ENCODE measurements around the gene ASCL2. TPM values are rescaled to one million over a fixed set of nuclear protein-coding genes. Genes with fewer than 3 reads are reported as not detected.

The ASCL2 gene
- total and polyA plus RNA-seq, 2 donors (not counting 3 experiments of a cell fraction or from before 2014, with no cell fraction given) = not detected

- BruUV-seq (replicated peaks) = no TSS peak
- Histone ChIP-seq H3K27me3 (ENCODE audit: control insufficient read depth in 2 of 2, insufficient read depth in 2 of 2, low read length in 2 of 2) (peaks cover 6 to 10% of the 10 kb centered on the region in 2 experiments), H4K20me1 (replicated peaks; ENCODE audit: control insufficient read depth, extremely low read depth, insufficient read depth, low read length) (no peaks in the 10 kb centered on the region), H3K4me2 (ENCODE audit: insufficient read depth, low read length) (no peak overlapping the region), H3K79me2 (ENCODE audit: control insufficient read depth, insufficient read depth, low read length) (no peaks in the 10 kb centered on the region), H3K4me1 (ENCODE audit: control insufficient read depth, extremely low read depth, insufficient read depth, low read length) (no peaks in the 10 kb centered on the region), H2AFZ (ENCODE audit: low read depth, low read length) (no peak overlapping the region), H3K9ac (replicated peaks; ENCODE audit: extremely low read depth, insufficient read depth, low read length) (no peak overlapping the region), H3K9me3 (replicated peaks; ENCODE audit: control insufficient read depth, insufficient read depth, low read length) (no peaks in the 10 kb centered on the region), H3K4me3 (replicated peaks in 1 of 3; ENCODE audit: insufficient read depth in 1 of 3, low read depth in 1 of 3, low read length in 3 of 3) (no peak overlapping the region), H3K27ac (ENCODE audit: insufficient read depth, low read depth, low read length) (no peak overlapping the region), H3K36me3 (ENCODE audit: control insufficient read depth in 2 of 2, extremely low read depth in 1 of 2, insufficient read depth in 2 of 2, low read length in 2 of 2) (no peaks in the 10 kb centered on the region), H3K9me1 (replicated peaks; ENCODE audit: control insufficient read depth, extremely low read depth, insufficient read depth, low read length) (no peaks in the 10 kb centered on the region)
- ChIA-PET POLR2A (no interaction called here), CTCF (no interaction called here)
- dilution Hi-C loops (cut with MboI; ENCODE audit: extremely low pct_ligation_motif_present, low sequenced_read_pairs) = no loop called here
- FAIRE-seq = no peak
- intact Hi-C loops (cut with micrococcal nuclease) = no loop called here
- TF ChIP-seq JUN (IDR thresholded peaks at IDR 0.05; ENCODE audit: borderline replicate concordance, insufficient read depth, insufficient read length, low read depth) (no peak), EZH2 (IDR thresholded peaks at IDR 0.05; ENCODE audit: borderline replicate concordance, low read depth, low read length, severe bottlenecking) (no peak), POLR2AphosphoS5 (IDR thresholded peaks at IDR 0.05; ENCODE audit: insufficient read depth, low read depth, low read length) (no peak), MAX (IDR thresholded peaks at IDR 0.05; ENCODE audit: insufficient read depth, insufficient read length) (no peak), GATA2 (IDR thresholded peaks at IDR 0.05; ENCODE audit: insufficient read depth, insufficient read length, low read depth, low read length) (no peak), POLR2A (IDR thresholded peaks at IDR 0.05; ENCODE audit: low read depth, low read length) (no peak), CTCF (IDR thresholded peaks at IDR 0.05; ENCODE audit: extremely low read depth in 1 of 2, insufficient read depth in 1 of 2, low read depth in 1 of 2, low read length in 2 of 2) (no peak), FOS (IDR thresholded peaks at IDR 0.05; ENCODE audit: borderline replicate concordance, insufficient read depth, low read length) (no peak), MYC (IDR thresholded peaks at IDR 0.05; ENCODE audit: low read depth, low read length) (no peak)
- no peak for DNase-seq (ENCODE audit: low read depth, low spot score)
Observed at GRCh38 chr11:2219318-2220017, 50.9 kb downstream of the ASCL2 start.

Other genes with a start within 250 kb of the ASCL2 start
- 21.0 and 34.1 TPM in 2 replicates for gene IGF2, start 131.2 kb downstream of the ASCL2 start, total RNA-seq
- gene IGF2, start 131.2 kb downstream of the ASCL2 start, polyA plus RNA-seq = 4.3 and 5.7 TPM in 2 replicates
- not detected in 2 replicates for gene INS, start 109.4 kb downstream of the ASCL2 start, total RNA-seq
- gene INS, start 109.4 kb downstream of the ASCL2 start, polyA plus RNA-seq = not detected in 2 replicates
- gene TH, start 98.8 kb downstream of the ASCL2 start, total RNA-seq = not detected in 2 replicates
- not detected in 2 replicates for gene TH, start 98.8 kb downstream of the ASCL2 start, polyA plus RNA-seq
- not detected in 2 replicates for gene C11orf21, start 31.3 kb upstream of the ASCL2 start, total RNA-seq
- gene C11orf21, start 31.3 kb upstream of the ASCL2 start, polyA plus RNA-seq = not detected in 2 replicates
- not detected in 2 replicates for gene TSPAN32, start 31.4 kb upstream of the ASCL2 start, total RNA-seq
- gene TSPAN32, start 31.4 kb upstream of the ASCL2 start, polyA plus RNA-seq = not detected in 2 replicates
- 409 and 445 TPM in 2 replicates for gene CD81, start 106.7 kb upstream of the ASCL2 start, total RNA-seq
- 641 and 802 TPM in 2 replicates for gene CD81, start 106.7 kb upstream of the ASCL2 start, polyA plus RNA-seq
- gene TSSC4, start 130.2 kb upstream of the ASCL2 start, total RNA-seq = 59.6 and 61.9 TPM in 2 replicates
- 42.7 and 53.4 TPM in 2 replicates for gene TSSC4, start 130.2 kb upstream of the ASCL2 start, polyA plus RNA-seq
- not detected in 2 replicates for gene TRPM5, start 173.9 kb upstream of the ASCL2 start, total RNA-seq
- gene TRPM5, start 173.9 kb upstream of the ASCL2 start, polyA plus RNA-seq = not detected in 2 replicates
- gene KCNQ1, start 174.4 kb upstream of the ASCL2 start, total RNA-seq = 0.09 and 0.21 TPM in 2 replicates
- gene KCNQ1, start 174.4 kb upstream of the ASCL2 start, polyA plus RNA-seq = 0.07 and 0.08 TPM in 2 replicates

Data from endothelial cell of umbilical vein (primary cell).